BLaER1 (cell line): ENCODE results near the gene CDX1.

ENCODE experiments used
- H3K27ac ChIP-seq: shearing (Covaris generic); formaldehyde crosslinking; 2 replicates; pipeline ENCODE4 v1.8.1; 2022
- H3K27me3 ChIP-seq: shearing (Covaris generic); formaldehyde crosslinking; 2 replicates; pipeline ENCODE4 v1.8.1; 2022
- H3K36me3 ChIP-seq: shearing (Covaris generic); formaldehyde crosslinking; 2 replicates; pipeline ENCODE4 v1.8.1; 2022
- H3K4me1 ChIP-seq: shearing (Covaris generic); formaldehyde crosslinking; 2 replicates; pipeline ENCODE4 v1.8.1; 2022
- H3K4me2 ChIP-seq: shearing (Covaris generic); formaldehyde crosslinking; 2 replicates; pipeline ENCODE4 v1.8.1; 2022
- H3K4me3 ChIP-seq: shearing (Covaris generic); formaldehyde crosslinking; 2 replicates; pipeline ENCODE4 v1.8.1; 2022
- H3K9ac ChIP-seq: shearing (Covaris generic); formaldehyde crosslinking; 2 replicates; pipeline ENCODE4 v1.8.1; 2022
- H3K9me3 ChIP-seq: shearing (Covaris generic); formaldehyde crosslinking; 2 replicates; pipeline ENCODE4 v1.8.1; 2022
- H4K20me1 ChIP-seq: shearing (Covaris generic); formaldehyde crosslinking; 2 replicates; pipeline ENCODE4 v1.8.1; 2022
- Cebpa-rat ChIP-seq: shearing (Covaris generic); IDR thresholded peaks from 2 replicates; pipeline ENCODE4 v1.8.1; 2022

The CDX1 gene

GRCh38 chr5:150164211-150164980 lies 2.2 kb upstream of the CDX1 start:
- Histone ChIP-seq H4K20me1 (no peaks in the 10 kb centered on the region), H3K27ac (peak overlapping the region; percentile 93), H3K9ac (peak overlapping the region; percentile 60), H3K4me3 (no peak overlapping the region), H3K4me1 (peaks cover 77% of the 10 kb centered on the region), H3K9me3 (no peaks in the 10 kb centered on the region), H3K27me3 (no peaks in the 10 kb centered on the region), H3K4me2 (peak overlapping the region; percentile 100), H3K36me3 (no peaks in the 10 kb centered on the region)
- TF ChIP-seq Cebpa-rat = no peak

- Histone ChIP-seq H3K9me3 (no peaks in the 10 kb centered on the region), H3K27me3 (no peaks in the 10 kb centered on the region), H4K20me1 (no peaks in the 10 kb centered on the region), H3K36me3 (no peaks in the 10 kb centered on the region), H3K4me2 (peak overlapping the region; percentile 100), H3K9ac (no peak overlapping the region), H3K4me1 (peaks cover 60% of the 10 kb centered on the region), H3K27ac (no peak overlapping the region), H3K4me3 (no peak overlapping the region)
- no peak for TF ChIP-seq Cebpa-rat
Measured at GRCh38 chr5:150166037-150166649, 435 bp upstream of the CDX1 start.

- Histone ChIP-seq H3K27ac (no peak overlapping the region), H3K9ac (no peak overlapping the region), H4K20me1 (no peaks in the 10 kb centered on the region), H3K9me3 (no peaks in the 10 kb centered on the region), H3K27me3 (no peaks in the 10 kb centered on the region), H3K4me1 (peaks cover 47% of the 10 kb centered on the region), H3K4me2 (no peak overlapping the region), H3K4me3 (no peak overlapping the region), H3K36me3 (no peaks in the 10 kb centered on the region)
- TF ChIP-seq Cebpa-rat = no peak
Measured at GRCh38 chr5:150167512-150167850, 903 bp downstream of the CDX1 start.

GRCh38 chr5:150167908-150168307 lies 1.3 kb downstream of the CDX1 start:
- H3K4me2 ChIP-seq = no peak overlapping the region
- no peaks in the 10 kb centered on the region for H3K9me3 ChIP-seq
- no peak overlapping the region for H3K4me3 ChIP-seq
- H3K36me3 ChIP-seq = no peaks in the 10 kb centered on the region
- H3K27ac ChIP-seq = no peak overlapping the region
- H4K20me1 ChIP-seq = no peaks in the 10 kb centered on the region
- no peak overlapping the region for H3K9ac ChIP-seq
- peaks cover 42% of the 10 kb centered on the region for H3K4me1 ChIP-seq
- TF ChIP-seq Cebpa-rat = no peak
- no peaks in the 10 kb centered on the region for H3K27me3 ChIP-seq

GRCh38 chr5:150168864-150169263 lies 2.3 kb downstream of the CDX1 start:
- Histone ChIP-seq H3K4me2 (no peak overlapping the region), H3K27me3 (no peaks in the 10 kb centered on the region)

GRCh38 chr5:150172145-150172544 lies 5.6 kb downstream of the CDX1 start:
- peaks cover 30% of the 10 kb centered on the region for H3K4me1 ChIP-seq
- no peaks in the 10 kb centered on the region for H3K36me3 ChIP-seq
- no peak for TF ChIP-seq Cebpa-rat

More at GRCh38 chr5:150168864-150169263, 2.3 kb downstream of the CDX1 start:
- Histone ChIP-seq H3K36me3 (no peaks in the 10 kb centered on the region), H3K9me3 (no peaks in the 10 kb centered on the region), H4K20me1 (no peaks in the 10 kb centered on the region), H3K4me1 (peaks cover 36% of the 10 kb centered on the region), H3K27ac (no peak overlapping the region), H3K4me3 (no peak overlapping the region), H3K9ac (no peak overlapping the region)
- TF ChIP-seq Cebpa-rat = no peak

GRCh38 chr5:150172556-150172955 lies 6.0 kb downstream of the CDX1 start:
- H3K36me3 ChIP-seq = no peaks in the 10 kb centered on the region
- no peak overlapping the region for H3K27ac ChIP-seq
- no peaks in the 10 kb centered on the region for H3K27me3 ChIP-seq
- no peaks in the 10 kb centered on the region for H3K9me3 ChIP-seq
- peaks cover 30% of the 10 kb centered on the region for H3K4me1 ChIP-seq
- no peak overlapping the region for H3K4me2 ChIP-seq
- no peak for TF ChIP-seq Cebpa-rat
- no peak overlapping the region for H3K9ac ChIP-seq
- H4K20me1 ChIP-seq = no peaks in the 10 kb centered on the region
- no peak overlapping the region for H3K4me3 ChIP-seq

More at GRCh38 chr5:150172145-150172544, 5.6 kb downstream of the CDX1 start:
- Histone ChIP-seq H3K4me2 (no peak overlapping the region), H3K27ac (no peak overlapping the region), H4K20me1 (no peaks in the 10 kb centered on the region), H3K4me3 (no peak overlapping the region), H3K9me3 (no peaks in the 10 kb centered on the region), H3K9ac (no peak overlapping the region), H3K27me3 (no peaks in the 10 kb centered on the region)

GRCh38 chr5:150173161-150173560 lies 6.6 kb downstream of the CDX1 start:
- no peaks in the 10 kb centered on the region for H4K20me1 ChIP-seq
- no peaks in the 10 kb centered on the region for H3K9me3 ChIP-seq
- H3K27me3 ChIP-seq = no peaks in the 10 kb centered on the region

GRCh38 chr5:150174285-150174684 lies 7.7 kb downstream of the CDX1 start:
- Histone ChIP-seq H3K4me2 (peak overlapping the region; percentile 40), H3K4me1 (peaks cover 24% of the 10 kb centered on the region), H3K9me3 (no peaks in the 10 kb centered on the region), H3K36me3 (no peaks in the 10 kb centered on the region), H3K9ac (no peak overlapping the region), H3K4me3 (no peak overlapping the region), H3K27ac (no peak overlapping the region), H3K27me3 (no peaks in the 10 kb centered on the region), H4K20me1 (no peaks in the 10 kb centered on the region)
- TF ChIP-seq Cebpa-rat = no peak

More at GRCh38 chr5:150173161-150173560, 6.6 kb downstream of the CDX1 start:
- Histone ChIP-seq H3K4me2 (no peak overlapping the region), H3K27ac (no peak overlapping the region), H3K9ac (no peak overlapping the region), H3K36me3 (no peaks in the 10 kb centered on the region), H3K4me1 (peaks cover 30% of the 10 kb centered on the region), H3K4me3 (no peak overlapping the region)
- TF ChIP-seq Cebpa-rat = no peak

GRCh38 chr5:150175076-150175475 lies 8.5 kb downstream of the CDX1 start:
- Histone ChIP-seq H3K27me3 (no peaks in the 10 kb centered on the region), H3K4me1 (peaks cover 24% of the 10 kb centered on the region), H3K36me3 (no peaks in the 10 kb centered on the region), H4K20me1 (no peaks in the 10 kb centered on the region), H3K27ac (no peak overlapping the region), H3K9ac (no peak overlapping the region), H3K9me3 (no peaks in the 10 kb centered on the region), H3K4me2 (no peak overlapping the region), H3K4me3 (no peak overlapping the region)
- TF ChIP-seq Cebpa-rat = no peak
